Measurements from ENCODE around the gene HTRA3.

HTRA3 gene

GRCh38 chr4:8268901-8269534 is 536 bp upstream of the HTRA3 start:
- no peak for TF ChIP-seq ZFX (IDR thresholded peaks at IDR 0.05)
- TF ChIP-seq CTCF (conservative IDR thresholded peaks at IDR 0.05), result no peak
- H3K27ac ChIP-seq, result no peak overlapping the region

GRCh38 chr4:8270418-8270771 is 841 bp downstream of the HTRA3 start:
- no peak overlapping the region for H3K27ac ChIP-seq
- TF ChIP-seq CTCF (conservative IDR thresholded peaks at IDR 0.05), result no peak
- TF ChIP-seq ZFX (IDR thresholded peaks at IDR 0.05), result no peak

GRCh38 chr4:8270912-8271815 is 1.6 kb downstream of the HTRA3 start:
- TF ChIP-seq ZFX (IDR thresholded peaks at IDR 0.05) (no peak), CTCF (conservative IDR thresholded peaks at IDR 0.05) (no peak)
- H3K27ac ChIP-seq, result no peak overlapping the region

GRCh38 chr4:8271821-8272220 is 2.3 kb downstream of the HTRA3 start:
- no peak overlapping the region for H3K27ac ChIP-seq
- TF ChIP-seq CTCF (conservative IDR thresholded peaks at IDR 0.05) (no peak), ZFX (IDR thresholded peaks at IDR 0.05) (no peak)

GRCh38 chr4:8272472-8273428 is 3.2 kb downstream of the HTRA3 start:
- H3K27ac ChIP-seq, result no peak overlapping the region
- no peak for TF ChIP-seq ZFX (IDR thresholded peaks at IDR 0.05)
- TF ChIP-seq CTCF (conservative IDR thresholded peaks at IDR 0.05), result no peak

- no peak overlapping the region for H3K27ac ChIP-seq
- TF ChIP-seq CTCF (conservative IDR thresholded peaks at IDR 0.05) (no peak), ZFX (IDR thresholded peaks at IDR 0.05) (no peak)
These were observed 3.9 kb downstream of the HTRA3 start for GRCh38 chr4:8273450-8273849.
